IPS DF 6.9 (cell line): Measurements from ENCODE around the gene KLRG1.

Experiments used
- DNase-seq: peaks from one replicate; pipeline ENCODE4 v3.0.0-alpha.2; 2013; ENCODE audit warnings: low read depth, low spot score
- H3K27ac ChIP-seq: one replicate; pipeline ENCODE4 v1.5.1; 2013; ENCODE audit warnings: low read length, control low read depth
- H3K27me3 ChIP-seq: 2 replicates; pipeline ENCODE4 v1.6.1; 2013; ENCODE audit warnings: mild to moderate bottlenecking, low read length; ENCODE audit not compliant: control insufficient read depth, insufficient read depth
- H3K36me3 ChIP-seq: 2 replicates; pipeline ENCODE4 v1.6.1; 2013; ENCODE audit warnings: low read length; ENCODE audit not compliant: control insufficient read depth, insufficient read depth
- H3K4me1 ChIP-seq: 2 replicates; pipeline ENCODE4 v1.6.1; 2013; ENCODE audit warnings: low read length; ENCODE audit not compliant: control insufficient read depth, insufficient read depth
- H3K4me3 ChIP-seq: 2 replicates; pipeline ENCODE4 v1.5.1; 2013; ENCODE audit warnings: mild to moderate bottlenecking, low read length
- H3K9me3 ChIP-seq: 2 replicates; pipeline ENCODE4 v1.6.1; 2013; ENCODE audit warnings: low read length, inconsistent platforms; ENCODE audit not compliant: control insufficient read depth, insufficient read depth
- WGBS: extraction: QIAGEN DNeasy Blood & Tissue Kit; methylation state at CpG from one replicate; pipeline ENCODE4 v1.1.7; 2013; ENCODE audit warnings: mixed read lengths, missing lambda C conversion rate; ENCODE audit not compliant: insufficient read length, insufficient coverage; 5-methylcytosine and 5-hydroxymethylcytosine counted together

The KLRG1 gene

DNA sequence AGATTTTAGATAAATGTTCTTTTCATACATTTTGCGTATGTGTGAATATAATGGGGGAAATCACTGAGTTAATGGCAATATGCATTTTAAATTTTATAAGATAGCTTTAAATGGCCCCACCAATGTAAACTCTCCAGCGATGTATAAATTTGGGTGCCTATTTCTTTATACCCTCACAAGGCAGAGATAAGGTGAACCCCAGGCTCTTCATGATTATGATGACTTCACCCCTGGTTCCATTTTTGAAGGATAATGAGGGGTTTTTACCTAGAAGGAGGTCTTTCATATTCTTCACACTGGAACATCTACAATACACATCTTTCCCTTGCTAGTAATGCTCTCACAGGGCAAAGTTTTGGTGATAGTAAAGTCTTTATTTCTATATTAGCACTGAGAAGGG is 35.2 kb downstream of the KLRG1 start:
- H3K27me3 ChIP-seq, result no peaks in the 10 kb centered on the region
- DNase-seq, result no peak
- H3K4me3 ChIP-seq, result no peak overlapping the region
- H3K27ac ChIP-seq, result no peak overlapping the region
- no CpG with 5 or more reads among the region's 2 CpGs for WGBS
- no peaks in the 10 kb centered on the region for H3K36me3 ChIP-seq
- no peaks in the 10 kb centered on the region for H3K9me3 ChIP-seq
- no peaks in the 10 kb centered on the region for H3K4me1 ChIP-seq

DNA sequence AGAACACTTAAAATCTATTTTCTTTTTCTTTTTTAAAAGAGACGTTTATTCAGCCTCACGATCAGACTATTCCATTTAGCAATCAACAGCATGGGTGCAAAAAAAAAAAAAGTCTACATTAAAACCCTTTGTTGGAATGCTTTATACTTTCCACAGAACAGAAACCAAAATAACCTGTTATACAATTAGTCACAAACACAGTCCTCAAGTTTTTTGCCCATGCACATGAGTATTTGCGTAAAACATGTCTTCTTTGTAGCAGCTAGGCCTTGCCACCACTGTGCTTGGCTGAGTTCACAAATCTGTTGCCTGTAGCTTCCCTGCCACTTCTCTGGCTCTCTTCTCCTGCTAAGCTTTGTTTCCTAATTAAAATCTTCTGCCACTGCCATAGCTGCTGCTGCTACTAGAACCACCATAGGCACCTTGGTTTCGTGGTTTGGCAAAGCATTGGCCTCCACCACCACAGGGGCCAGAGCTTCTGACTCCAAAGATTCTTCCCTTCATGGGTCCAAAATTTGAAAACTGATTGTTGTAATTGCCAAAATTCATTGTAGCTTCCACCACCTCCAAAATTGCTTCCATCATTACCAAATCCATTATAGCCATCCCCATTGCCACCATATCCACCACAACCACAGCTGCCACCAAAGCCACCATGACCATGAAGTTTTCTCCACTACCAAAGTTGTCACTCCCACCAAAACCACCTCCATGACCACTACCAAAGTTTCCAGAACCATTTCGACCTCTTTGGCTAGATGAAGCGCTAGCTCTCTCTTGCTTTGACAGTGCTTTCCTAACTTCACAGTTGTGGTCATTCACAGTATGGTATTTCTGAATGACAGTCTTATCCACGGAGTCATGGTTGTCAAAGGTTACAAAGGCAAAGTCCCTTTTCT is 38.1 kb downstream of the KLRG1 start:
- no CpG with 5 or more reads among the region's 7 CpGs for WGBS
- DNase-seq, result no peak

DNA sequence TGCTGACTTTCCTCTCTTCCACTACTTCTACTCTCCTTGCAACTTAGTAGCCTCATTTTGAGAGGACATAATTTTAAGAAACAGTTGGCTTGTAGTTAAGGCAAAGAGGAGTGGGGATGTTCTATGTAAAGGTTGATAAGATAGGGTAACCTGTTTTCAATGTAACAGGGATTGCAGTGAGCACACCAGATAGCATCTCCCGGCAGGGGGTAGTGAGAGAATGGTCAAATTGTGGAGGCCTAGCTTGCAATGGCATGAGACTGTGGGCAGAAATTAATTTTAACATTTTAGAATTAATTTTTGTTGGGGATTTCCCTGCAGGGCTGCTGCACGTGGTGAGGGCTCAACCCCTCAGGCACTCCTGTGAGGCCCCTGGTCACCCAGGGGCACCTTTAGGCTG is 41.4 kb downstream of the KLRG1 start:
- Histone ChIP-seq H3K9me3 (no peaks in the 10 kb centered on the region), H3K27ac (no peak overlapping the region), H3K36me3 (no peaks in the 10 kb centered on the region), H3K27me3 (no peaks in the 10 kb centered on the region), H3K4me1 (no peaks in the 10 kb centered on the region), H3K4me3 (no peak overlapping the region)
- DNase-seq, result no peak
- no CpG with 5 or more reads among the region's 2 CpGs for WGBS

More for the DNA sequence above, 38.1 kb downstream of the KLRG1 start:
- no peak overlapping the region for H3K27ac ChIP-seq
- no peaks in the 10 kb centered on the region for H3K9me3 ChIP-seq
- no peaks in the 10 kb centered on the region for H3K27me3 ChIP-seq
- H3K4me1 ChIP-seq, result no peaks in the 10 kb centered on the region
- no peaks in the 10 kb centered on the region for H3K36me3 ChIP-seq
- H3K4me3 ChIP-seq, result no peak overlapping the region

DNA sequence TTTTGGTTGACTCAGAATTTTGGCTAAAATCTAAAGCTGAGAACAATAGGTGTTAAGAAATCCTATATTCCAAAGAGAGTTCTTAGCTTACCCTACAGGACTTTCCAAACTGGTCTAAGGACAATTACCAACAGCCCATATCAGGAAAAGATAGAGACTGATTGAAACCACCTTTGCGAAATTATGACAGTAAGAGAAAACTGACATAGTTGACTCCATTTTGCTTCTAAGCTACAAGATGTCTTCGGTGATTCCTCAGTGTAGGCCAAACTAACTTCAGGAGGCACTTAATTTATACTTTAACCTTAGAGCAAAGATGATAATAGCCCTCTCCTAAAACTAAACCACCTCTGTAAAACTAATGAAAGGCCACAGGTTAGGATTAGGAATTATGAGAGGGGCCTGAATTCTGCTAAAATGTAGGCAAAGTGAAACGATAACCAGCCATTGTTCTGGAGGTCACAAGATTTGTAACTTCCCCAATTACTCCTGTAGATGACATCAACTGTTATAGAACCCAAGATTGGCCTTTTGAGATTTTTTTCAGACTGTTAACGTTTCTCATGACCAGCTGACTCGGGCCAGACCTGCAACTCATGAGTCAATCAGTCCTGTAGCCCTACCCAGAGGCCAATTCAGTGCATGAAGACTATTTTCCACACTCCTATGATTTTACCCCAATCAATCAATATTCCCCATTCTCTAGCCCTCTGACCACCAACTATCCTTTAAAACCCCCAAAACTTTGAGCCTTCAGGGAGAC is 43.0 kb downstream of the KLRG1 start:
- no peak overlapping the region for H3K4me3 ChIP-seq
- H3K4me1 ChIP-seq, result no peaks in the 10 kb centered on the region
- H3K36me3 ChIP-seq, result no peaks in the 10 kb centered on the region
- no CpG with 5 or more reads among the region's 5 CpGs for WGBS
- DNase-seq, result no peak
- no peaks in the 10 kb centered on the region for H3K9me3 ChIP-seq
- H3K27ac ChIP-seq, result no peak overlapping the region
- H3K27me3 ChIP-seq, result no peaks in the 10 kb centered on the region

DNA sequence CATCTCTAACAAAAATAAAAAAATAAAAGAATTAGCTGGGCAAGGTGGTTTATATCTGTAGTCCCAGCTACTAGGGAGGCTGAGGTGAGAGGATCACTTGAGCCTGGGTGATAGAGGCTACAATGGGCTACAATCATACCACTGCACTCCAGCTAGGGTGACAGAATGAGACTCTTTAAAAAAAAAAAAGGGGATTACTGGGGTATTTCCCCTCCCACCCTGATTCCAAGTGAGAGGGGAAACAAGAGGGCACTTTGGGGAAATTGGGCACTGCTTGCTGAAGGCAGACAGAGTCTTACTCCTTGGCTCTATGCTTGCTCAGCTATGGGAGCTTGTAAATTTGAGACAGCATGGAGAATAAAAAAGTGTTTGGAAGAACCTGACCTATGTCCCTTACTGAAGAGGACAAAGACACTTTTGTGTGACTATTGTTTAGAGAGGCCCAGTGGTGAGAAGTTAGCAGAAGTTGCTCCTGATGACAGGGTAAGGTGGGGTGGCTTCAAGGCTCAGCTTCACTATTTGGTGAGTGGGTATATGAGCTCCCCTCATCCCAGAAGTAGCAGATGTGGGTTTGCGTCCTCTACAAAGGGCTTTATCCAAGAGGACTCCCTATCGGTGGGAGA is 44.0 kb downstream of the KLRG1 start:
- no peaks in the 10 kb centered on the region for H3K27me3 ChIP-seq
- H3K27ac ChIP-seq, result no peak overlapping the region
- H3K36me3 ChIP-seq, result no peaks in the 10 kb centered on the region
- no peak for DNase-seq
- no peak overlapping the region for H3K4me3 ChIP-seq
- no peaks in the 10 kb centered on the region for H3K4me1 ChIP-seq
- H3K9me3 ChIP-seq, result no peaks in the 10 kb centered on the region
- WGBS, result no CpG with 5 or more reads among the region's 2 CpGs

DNA sequence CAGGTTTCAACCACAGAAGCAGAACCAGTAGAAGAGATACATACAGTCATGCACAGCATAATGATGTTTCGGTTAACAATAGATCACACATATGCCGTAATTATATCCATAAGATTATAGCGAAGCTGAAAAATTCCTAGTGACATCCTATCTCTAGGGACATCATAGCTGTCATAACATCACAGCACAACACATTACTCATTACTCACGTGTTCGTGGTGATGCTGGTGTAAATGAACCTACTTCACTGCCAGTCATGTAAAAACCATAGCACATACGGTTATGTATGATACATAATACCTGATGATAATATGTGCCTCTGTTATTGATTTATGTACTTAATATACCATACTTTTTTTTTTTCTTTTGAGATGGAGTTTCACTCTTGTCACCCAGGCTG is 44.7 kb downstream of the KLRG1 start:
- WGBS, result no CpG with 5 or more reads among the region's 6 CpGs
- Histone ChIP-seq H3K27ac (no peak overlapping the region), H3K27me3 (no peaks in the 10 kb centered on the region), H3K4me3 (no peak overlapping the region), H3K4me1 (no peaks in the 10 kb centered on the region), H3K9me3 (no peaks in the 10 kb centered on the region), H3K36me3 (no peaks in the 10 kb centered on the region)
- no peak for DNase-seq

DNA sequence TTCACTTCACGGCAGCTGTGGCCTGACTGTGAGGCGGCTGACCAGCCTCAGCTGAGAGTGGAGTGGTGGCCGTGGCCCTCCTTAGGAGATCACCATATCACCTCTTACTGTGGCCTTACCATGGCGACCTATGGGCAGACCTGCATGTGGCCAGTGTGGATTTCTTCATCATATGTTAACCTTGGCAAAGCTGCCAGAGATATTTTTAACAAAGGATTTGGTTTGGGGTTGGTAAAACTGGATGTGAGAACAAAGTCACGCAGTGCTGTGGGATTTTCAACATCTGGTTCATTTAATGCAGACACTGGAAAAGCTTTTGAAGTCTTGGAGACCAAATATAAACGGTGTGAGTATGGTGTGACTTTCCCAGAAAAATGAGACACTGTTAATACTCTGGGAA is 46.9 kb downstream of the KLRG1 start:
- Histone ChIP-seq H3K27ac (no peak overlapping the region), H3K27me3 (no peaks in the 10 kb centered on the region), H3K4me3 (no peak overlapping the region), H3K9me3 (no peaks in the 10 kb centered on the region), H3K36me3 (no peaks in the 10 kb centered on the region), H3K4me1 (no peaks in the 10 kb centered on the region)
- no peak for DNase-seq
- no CpG with 5 or more reads among the region's 6 CpGs for WGBS

DNA sequence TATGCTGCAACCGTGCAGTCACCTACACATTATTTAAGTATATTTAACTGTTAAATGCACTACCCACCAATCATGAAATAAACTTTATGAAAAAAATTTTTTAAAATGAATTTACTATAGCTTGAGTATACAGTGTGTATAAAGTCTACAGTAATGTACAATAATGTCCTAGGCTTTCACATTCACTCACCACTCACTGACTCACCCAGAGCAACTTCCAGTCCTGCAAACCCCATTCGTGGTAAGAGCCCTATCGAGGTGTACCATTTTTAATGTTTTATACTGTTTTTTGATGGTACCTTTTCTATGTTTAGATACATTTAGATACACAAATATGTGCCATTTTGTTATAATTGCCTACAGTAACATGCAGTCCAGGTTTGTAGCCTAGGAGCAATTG is 48.1 kb downstream of the KLRG1 start:
- no CpG with 5 or more reads among the region's 3 CpGs for WGBS

DNA sequence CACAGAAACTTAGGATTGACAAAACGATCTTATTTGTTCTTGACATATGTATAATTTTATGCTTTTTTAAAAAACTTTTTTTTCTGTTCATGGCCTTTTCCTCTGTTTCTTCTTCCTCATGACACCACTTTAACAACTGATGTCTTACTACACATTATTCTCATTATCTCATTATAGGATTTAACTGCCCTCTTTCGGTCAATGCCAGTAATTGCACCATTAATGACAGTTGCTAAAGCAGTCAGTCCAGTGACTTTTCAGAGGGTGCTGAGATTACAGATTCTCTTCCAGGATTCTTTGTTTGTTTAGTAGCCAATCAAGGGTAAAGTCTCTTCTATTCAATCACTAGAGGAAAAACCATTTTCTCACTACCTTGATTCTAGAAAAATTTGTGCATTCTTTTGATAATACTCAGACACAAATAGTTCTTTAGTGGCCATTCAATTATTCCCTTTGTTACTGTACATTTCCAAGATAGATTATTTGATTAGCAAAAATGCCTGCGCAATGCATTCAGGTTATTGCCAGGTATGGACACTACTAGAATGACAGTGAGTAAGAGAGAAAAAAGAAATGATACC is 50.1 kb downstream of the KLRG1 start:
- Histone ChIP-seq H3K27ac (no peak overlapping the region), H3K4me1 (no peaks in the 10 kb centered on the region), H3K4me3 (no peak overlapping the region), H3K27me3 (no peaks in the 10 kb centered on the region), H3K9me3 (no peaks in the 10 kb centered on the region), H3K36me3 (no peaks in the 10 kb centered on the region)
- DNase-seq, result no peak
- WGBS, result no CpG with 5 or more reads among the region's 3 CpGs

More for the DNA sequence above, 48.1 kb downstream of the KLRG1 start:
- H3K27me3 ChIP-seq, result no peaks in the 10 kb centered on the region
- H3K4me3 ChIP-seq, result no peak overlapping the region
- H3K9me3 ChIP-seq, result no peaks in the 10 kb centered on the region
- H3K27ac ChIP-seq, result no peak overlapping the region
- H3K4me1 ChIP-seq, result no peaks in the 10 kb centered on the region
- no peak for DNase-seq
- H3K36me3 ChIP-seq, result no peaks in the 10 kb centered on the region

DNA sequence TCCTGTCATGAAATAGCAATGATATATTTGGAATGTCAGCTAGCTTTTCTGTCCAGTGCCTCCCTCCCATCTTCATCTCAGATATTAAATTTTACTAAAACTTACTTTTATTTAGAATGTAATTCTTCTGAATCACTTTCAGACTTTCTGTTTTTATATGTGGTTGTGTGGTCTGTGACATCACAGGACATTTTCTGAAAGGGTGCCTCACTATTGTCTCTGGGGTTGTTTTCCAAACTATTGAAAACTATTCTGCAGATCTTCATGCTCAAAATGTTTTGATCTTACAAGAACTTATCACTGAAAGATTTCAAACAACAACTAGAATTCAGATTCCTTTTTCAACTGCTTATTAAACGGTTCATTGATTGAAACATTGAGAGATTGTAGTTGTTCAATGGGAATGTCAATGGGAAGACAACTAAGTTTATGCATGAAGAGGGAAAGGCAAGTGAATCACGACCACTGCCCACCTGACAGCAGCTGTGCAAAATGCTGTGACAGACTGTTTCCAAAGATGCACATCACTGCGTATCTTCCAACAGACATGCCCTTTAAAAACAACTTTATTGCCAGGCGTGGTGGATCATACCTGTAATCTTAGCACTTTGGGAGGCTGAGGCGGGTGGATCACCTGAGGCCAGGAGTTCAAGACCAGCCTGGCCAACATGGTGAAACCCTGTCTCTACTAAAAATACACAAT is 51.3 kb downstream of the KLRG1 start:
- no peaks in the 10 kb centered on the region for H3K9me3 ChIP-seq
- no peaks in the 10 kb centered on the region for H3K4me1 ChIP-seq
- no peak for DNase-seq
- no peak overlapping the region for H3K27ac ChIP-seq
- no peak overlapping the region for H3K4me3 ChIP-seq
- no peaks in the 10 kb centered on the region for H3K36me3 ChIP-seq
- H3K27me3 ChIP-seq, result no peaks in the 10 kb centered on the region
- no CpG with 5 or more reads among the region's 5 CpGs for WGBS
